Liver (tissue), 9 donors: ENCODE measurements around the gene SLC35G2. TPM values are rescaled to one million over a fixed set of nuclear protein-coding genes. Genes with fewer than 3 reads are reported as not detected.
A peak's percentile ranks its signal among the peaks of the same experiment; 100 is the strongest.

ENCODE experiments used
- DNase-seq: peaks from one replicate; pipeline ENCODE4 v3.0.0-alpha.2; 2017; ENCODE audit warnings: low spot score
- H3K27ac ChIP-seq, 2 donors: one replicate each; pipeline ENCODE4 v1.7.0; 2013; ENCODE audit warnings: inconsistent platforms in 2 of 2, low read length in 2 of 2, control low read depth in 1 of 2, low read depth in 1 of 2, mild to moderate bottlenecking in 1 of 2
- H3K27me3 ChIP-seq, 4 donors: one replicate each; pipeline versions ENCODE4 v1.6.1 to v1.7.0; 2013; ENCODE audit warnings: low read length in 3 of 4, inconsistent platforms in 1 of 4, mild to moderate bottlenecking in 1 of 4, moderate library complexity in 1 of 4; ENCODE audit not compliant: control insufficient read depth in 4 of 4, insufficient read depth in 4 of 4
- H3K36me3 ChIP-seq, 4 donors: one replicate each; pipeline versions ENCODE4 v1.6.1 to v1.7.0; 2013; ENCODE audit warnings: low read length in 3 of 4, mild to moderate bottlenecking in 3 of 4, low read depth in 1 of 4, moderate library complexity in 1 of 4; ENCODE audit not compliant: control insufficient read depth in 4 of 4, insufficient read depth in 3 of 4
- H3K4me1 ChIP-seq, 4 donors: one replicate each; pipeline versions ENCODE4 v1.6.1 to v1.7.0; 2013; ENCODE audit warnings: low read length in 3 of 4, mild to moderate bottlenecking in 3 of 4, moderate library complexity in 1 of 4; ENCODE audit not compliant: control insufficient read depth in 4 of 4, insufficient read depth in 4 of 4
- H3K4me3 ChIP-seq, 3 donors: one replicate each; pipeline versions ENCODE4 v1.6.1 to v1.7.0; 2013; ENCODE audit warnings: low read length in 3 of 3, control low read depth in 1 of 3, low read depth in 1 of 3, mild to moderate bottlenecking in 1 of 3
- H3K9ac ChIP-seq, 2 donors: one replicate each; pipeline ENCODE4 v1.7.0; 2013; ENCODE audit warnings: low read length in 2 of 2, mild to moderate bottlenecking in 2 of 2, moderate library complexity in 2 of 2, control low read depth in 1 of 2, low read depth in 1 of 2
- H3K9me3 ChIP-seq, 4 donors: one replicate each; pipeline versions ENCODE4 v1.6.1 to v1.7.0; 2013; ENCODE audit warnings: low read length in 3 of 4; ENCODE audit not compliant: control insufficient read depth in 4 of 4
- EGR1 ChIP-seq, 2 donors: IDR thresholded peaks; 2 replicates each; pipeline ENCODE4 v1.6.1; 2016 to 2018; ENCODE audit warnings: antibody characterized with exemption in 2 of 2, low read depth in 2 of 2
- FOXA1 ChIP-seq: IDR thresholded peaks from 2 replicates; pipeline ENCODE4 v1.6.1; 2016; ENCODE audit warnings: antibody characterized with exemption
- FOXA2 ChIP-seq: IDR thresholded peaks from 2 replicates; pipeline ENCODE4 v1.6.1; 2016; ENCODE audit warnings: antibody characterized with exemption
- GABPA ChIP-seq, 2 donors: IDR thresholded peaks in 1 of 2; conservative IDR thresholded peaks in 1 of 2; 2 replicates each; pipeline ENCODE4 v1.6.1; 2016; ENCODE audit warnings: antibody characterized with exemption in 2 of 2, mild to moderate bottlenecking in 1 of 2, moderate library complexity in 1 of 2
- HNF4A ChIP-seq, 2 donors: conservative IDR thresholded peaks; 2 replicates each; pipeline ENCODE4 v1.6.1; 2016; ENCODE audit warnings: antibody characterized with exemption in 2 of 2, mild to moderate bottlenecking in 2 of 2
- HNF4G ChIP-seq: IDR thresholded peaks from 2 replicates; pipeline ENCODE4 v1.6.1; 2016; ENCODE audit warnings: antibody characterized with exemption
- NR2F2 ChIP-seq: IDR thresholded peaks from 2 replicates; pipeline ENCODE4 v1.6.1; 2016; ENCODE audit warnings: antibody characterized with exemption
- RAD21 ChIP-seq, 2 donors: IDR thresholded peaks; 2 replicates each; pipeline ENCODE4 v1.6.1; 2016; ENCODE audit warnings: antibody characterized with exemption in 2 of 2, mild to moderate bottlenecking in 2 of 2
- RXRA ChIP-seq, 2 donors: IDR thresholded peaks; 2 replicates each; pipeline ENCODE4 v1.6.1; 2017 to 2018; ENCODE audit warnings: antibody characterized with exemption in 2 of 2, mild to moderate bottlenecking in 1 of 2
- SP1 ChIP-seq: IDR thresholded peaks from 2 replicates; pipeline ENCODE4 v1.6.1; 2018; ENCODE audit warnings: antibody characterized with exemption, mild to moderate bottlenecking
- TAF1 ChIP-seq: conservative IDR thresholded peaks from 2 replicates; pipeline ENCODE4 v1.6.1; 2016; ENCODE audit warnings: antibody characterized with exemption, mild to moderate bottlenecking
- WGBS: extraction: QIAGEN DNeasy Blood & Tissue Kit; methylation state at CpG from one replicate; pipeline ENCODE4 v1.1.7; 2013; 5-methylcytosine and 5-hydroxymethylcytosine counted together
- polyA plus RNA-seq, 2 donors: library from polyadenylated mRNA; stranded (reverse) in 1 of 2; unstranded in 1 of 2; fragments of 200-250 nt in 1 of 2; fragments of >200 nt in 1 of 2; fragmentation: Nextera tagmentation in 1 of 2; extraction: Ambion mirVana in 1 of 2; gene quantifications; one replicate each; pipeline versions ENCODE4 v1.2.1 to v1.2.3, GENCODE V29; 2013 to 2015
- total RNA-seq, 2 donors: library from RNA; depleted of rRNA; stranded (reverse); fragments of >200 nt; gene quantifications; one replicate each; pipeline ENCODE4 v1.2.3, GENCODE V29; 2014
- TF ChIP-seq, protein P1 (sequence below): IDR thresholded peaks from 2 replicates; pipeline ENCODE4 v1.6.1; 2016; ENCODE audit warnings: antibody characterized with exemption
- TF ChIP-seq, protein P2 (sequence below): IDR thresholded peaks from 2 replicates; pipeline ENCODE4 v1.6.1; 2016; ENCODE audit warnings: antibody characterized with exemption, mild to moderate bottlenecking
- TF ChIP-seq, protein P3 (sequence below): IDR thresholded peaks from 2 replicates; pipeline ENCODE4 v1.6.1; 2016; ENCODE audit warnings: antibody characterized with exemption
- TF ChIP-seq, protein P4 (sequence below): IDR thresholded peaks from 2 replicates; pipeline ENCODE4 v1.6.1; 2016; ENCODE audit warnings: antibody characterized with exemption
- donor health status: healthy.
- donor health status: healthy.
- donor health status: healthy.
- donor health status: healthy.
- donor health status: healthy.

SLC35G2 gene
- total and polyA plus RNA-seq, 4 donors, result 0.51 to 1.2 (median 0.72) TPM

DNA sequence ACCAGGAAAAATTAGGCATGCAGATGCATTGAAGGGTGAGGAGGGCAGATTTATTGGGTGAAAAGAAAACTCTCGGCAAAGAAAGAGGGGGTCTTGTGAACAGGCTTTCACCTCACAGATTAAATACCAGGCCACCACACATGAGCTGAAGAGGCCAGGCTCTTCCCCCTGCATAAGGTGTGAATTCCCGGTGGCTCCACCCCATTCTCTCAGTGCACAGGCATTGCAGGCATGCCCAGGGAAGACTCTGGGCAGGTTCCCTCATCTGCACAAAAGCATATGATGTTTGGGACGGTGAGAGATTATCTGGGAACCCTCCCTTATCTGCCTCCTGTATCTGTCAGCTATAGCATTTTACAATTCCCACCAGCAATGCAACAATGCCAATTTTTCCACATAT, 7.2 kb upstream of the SLC35G2 start (continued):
- TF ChIP-seq, protein P1, sequence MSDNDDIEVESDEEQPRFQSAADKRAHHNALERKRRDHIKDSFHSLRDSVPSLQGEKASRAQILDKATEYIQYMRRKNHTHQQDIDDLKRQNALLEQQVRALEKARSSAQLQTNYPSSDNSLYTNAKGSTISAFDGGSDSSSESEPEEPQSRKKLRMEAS, result no peak
- TF ChIP-seq SP1, result no peak
- TF ChIP-seq NR2F2, result no peak
- no peak for TF ChIP-seq FOXA2
- no peak for TF ChIP-seq EGR1 (IDR thresholded peaks at IDR 0.05; ENCODE audit: low read depth in 2 of 2)
- TF ChIP-seq HNF4A (conservative IDR thresholded peaks at IDR 0.05), result no peak

DNA sequence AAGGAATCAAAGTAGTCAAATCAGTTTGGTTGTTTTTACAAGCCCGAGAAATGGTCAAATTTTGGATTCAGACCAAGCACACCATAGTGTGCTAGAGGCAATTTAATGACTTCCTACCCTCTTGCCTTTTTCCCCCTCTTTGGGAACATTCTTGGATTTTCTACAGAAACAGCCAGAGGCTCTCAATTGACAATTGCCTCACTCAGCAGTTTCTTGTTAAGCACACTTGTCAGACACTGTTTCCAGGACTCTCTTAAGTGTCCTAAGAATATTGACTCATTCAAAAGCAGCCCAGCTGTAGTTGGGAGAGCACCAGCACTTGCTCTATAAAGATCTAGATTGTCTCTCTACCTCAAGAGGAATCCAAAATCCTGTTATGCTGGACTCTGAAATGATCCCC, 1.5 kb upstream of the SLC35G2 start:
- peaks cover 5 to 20% (median 15%) of the 10 kb centered on the region in 4 donors for H3K4me1 ChIP-seq
- H3K27me3 ChIP-seq, result peaks cover 0 to 7% (median 0%) of the 10 kb centered on the region in 4 donors
- H3K9ac ChIP-seq, result no peak overlapping the region
- H3K36me3 ChIP-seq, result no peaks in the 10 kb centered on the region
- TF ChIP-seq FOXA1, result no peak
- TF ChIP-seq TAF1, result no peak
- TF ChIP-seq RXRA (IDR thresholded peaks at IDR 0.05), result no peak
- TF ChIP-seq, protein P2, sequence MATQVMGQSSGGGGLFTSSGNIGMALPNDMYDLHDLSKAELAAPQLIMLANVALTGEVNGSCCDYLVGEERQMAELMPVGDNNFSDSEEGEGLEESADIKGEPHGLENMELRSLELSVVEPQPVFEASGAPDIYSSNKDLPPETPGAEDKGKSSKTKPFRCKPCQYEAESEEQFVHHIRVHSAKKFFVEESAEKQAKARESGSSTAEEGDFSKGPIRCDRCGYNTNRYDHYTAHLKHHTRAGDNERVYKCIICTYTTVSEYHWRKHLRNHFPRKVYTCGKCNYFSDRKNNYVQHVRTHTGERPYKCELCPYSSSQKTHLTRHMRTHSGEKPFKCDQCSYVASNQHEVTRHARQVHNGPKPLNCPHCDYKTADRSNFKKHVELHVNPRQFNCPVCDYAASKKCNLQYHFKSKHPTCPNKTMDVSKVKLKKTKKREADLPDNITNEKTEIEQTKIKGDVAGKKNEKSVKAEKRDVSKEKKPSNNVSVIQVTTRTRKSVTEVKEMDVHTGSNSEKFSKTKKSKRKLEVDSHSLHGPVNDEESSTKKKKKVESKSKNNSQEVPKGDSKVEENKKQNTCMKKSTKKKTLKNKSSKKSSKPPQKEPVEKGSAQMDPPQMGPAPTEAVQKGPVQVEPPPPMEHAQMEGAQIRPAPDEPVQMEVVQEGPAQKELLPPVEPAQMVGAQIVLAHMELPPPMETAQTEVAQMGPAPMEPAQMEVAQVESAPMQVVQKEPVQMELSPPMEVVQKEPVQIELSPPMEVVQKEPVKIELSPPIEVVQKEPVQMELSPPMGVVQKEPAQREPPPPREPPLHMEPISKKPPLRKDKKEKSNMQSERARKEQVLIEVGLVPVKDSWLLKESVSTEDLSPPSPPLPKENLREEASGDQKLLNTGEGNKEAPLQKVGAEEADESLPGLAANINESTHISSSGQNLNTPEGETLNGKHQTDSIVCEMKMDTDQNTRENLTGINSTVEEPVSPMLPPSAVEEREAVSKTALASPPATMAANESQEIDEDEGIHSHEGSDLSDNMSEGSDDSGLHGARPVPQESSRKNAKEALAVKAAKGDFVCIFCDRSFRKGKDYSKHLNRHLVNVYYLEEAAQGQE, result no peak
- no peak for TF ChIP-seq FOXA2
- TF ChIP-seq GABPA (IDR thresholded peaks at IDR 0.05 in 1 of 2, conservative IDR thresholded peaks at IDR 0.05 in 1 of 2), result no peak
- TF ChIP-seq RAD21 (IDR thresholded peaks at IDR 0.05), result no peak
- TF ChIP-seq, protein P3, sequence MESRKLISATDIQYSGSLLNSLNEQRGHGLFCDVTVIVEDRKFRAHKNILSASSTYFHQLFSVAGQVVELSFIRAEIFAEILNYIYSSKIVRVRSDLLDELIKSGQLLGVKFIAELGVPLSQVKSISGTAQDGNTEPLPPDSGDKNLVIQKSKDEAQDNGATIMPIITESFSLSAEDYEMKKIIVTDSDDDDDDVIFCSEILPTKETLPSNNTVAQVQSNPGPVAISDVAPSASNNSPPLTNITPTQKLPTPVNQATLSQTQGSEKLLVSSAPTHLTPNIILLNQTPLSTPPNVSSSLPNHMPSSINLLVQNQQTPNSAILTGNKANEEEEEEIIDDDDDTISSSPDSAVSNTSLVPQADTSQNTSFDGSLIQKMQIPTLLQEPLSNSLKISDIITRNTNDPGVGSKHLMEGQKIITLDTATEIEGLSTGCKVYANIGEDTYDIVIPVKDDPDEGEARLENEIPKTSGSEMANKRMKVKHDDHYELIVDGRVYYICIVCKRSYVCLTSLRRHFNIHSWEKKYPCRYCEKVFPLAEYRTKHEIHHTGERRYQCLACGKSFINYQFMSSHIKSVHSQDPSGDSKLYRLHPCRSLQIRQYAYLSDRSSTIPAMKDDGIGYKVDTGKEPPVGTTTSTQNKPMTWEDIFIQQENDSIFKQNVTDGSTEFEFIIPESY, result no peak
- TF ChIP-seq SP1, result no peak
- TF ChIP-seq NR2F2, result no peak
- TF ChIP-seq HNF4G, result no peak
- TF ChIP-seq, protein P4, sequence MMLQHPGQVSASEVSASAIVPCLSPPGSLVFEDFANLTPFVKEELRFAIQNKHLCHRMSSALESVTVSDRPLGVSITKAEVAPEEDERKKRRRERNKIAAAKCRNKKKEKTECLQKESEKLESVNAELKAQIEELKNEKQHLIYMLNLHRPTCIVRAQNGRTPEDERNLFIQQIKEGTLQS, result no peak
- 79% methylated on average over 1 of the region's 1 CpG for WGBS
- H3K27ac ChIP-seq, result no peak overlapping the region
- no peaks in the 10 kb centered on the region for H3K9me3 ChIP-seq
- no peak overlapping the region for H3K4me3 ChIP-seq
- DNase-seq, result no peak

DNA sequence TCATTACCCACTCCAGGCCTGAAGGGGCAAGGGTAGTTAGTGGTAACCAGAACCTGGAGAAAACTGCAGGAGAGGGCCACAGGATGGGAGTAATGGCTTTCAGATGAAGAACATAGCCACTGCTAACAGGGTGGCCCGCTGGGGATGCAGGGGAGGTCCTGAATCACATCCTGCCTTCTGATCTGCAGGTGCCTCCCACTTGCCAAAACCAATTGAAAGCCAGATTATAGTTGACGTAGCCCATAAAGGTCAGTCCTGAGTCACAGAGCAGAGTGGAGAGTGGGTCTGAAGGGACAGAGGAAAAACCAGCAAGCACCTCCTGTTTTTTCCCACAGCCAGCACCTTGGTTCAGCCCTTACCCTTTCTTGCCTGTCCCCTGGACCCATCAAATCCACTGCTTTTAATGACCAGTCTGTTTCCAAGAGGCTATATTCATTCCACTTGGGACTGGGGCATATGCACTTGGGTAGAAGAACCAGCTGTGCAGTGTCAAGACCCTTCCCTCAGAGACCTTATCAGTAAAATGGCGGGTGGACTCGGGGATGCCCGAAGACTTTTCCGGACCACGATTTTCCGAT, 646 bp upstream of the SLC35G2 start:
- peaks cover 5 to 20% (median 15%) of the 10 kb centered on the region in 4 donors for H3K4me1 ChIP-seq
- peak overlapping the region in 2 of 3 donors; percentile 63 to 76 for H3K4me3 ChIP-seq
- 21% methylated on average over 8 of the region's 8 CpGs for WGBS
- peak overlapping the region; percentile 7 to 31 for H3K27ac ChIP-seq
- no peaks in the 10 kb centered on the region for H3K36me3 ChIP-seq
- TF ChIP-seq RAD21 (IDR thresholded peaks at IDR 0.05), result peak in 1 of 2 donors; percentile 19
- TF ChIP-seq, protein P4, result no peak
- no peak overlapping the region for H3K9ac ChIP-seq
- peaks cover 0 to 7% (median 0%) of the 10 kb centered on the region in 4 donors for H3K27me3 ChIP-seq
- H3K9me3 ChIP-seq, result no peaks in the 10 kb centered on the region
- no peak for DNase-seq
